GM10248 (cell line): Measurements from ENCODE around the gene PACC1.
"Not testable (repeated sequence)": the region's sequence is repeated elsewhere in the genome, so short reads cannot be mapped to it uniquely, and the experiment has no call there.

Experiments
- CTCF ChIA-PET: fragments of 300-600 bp; sonication (Branson Sonifier 250); formaldehyde crosslinking; extraction: SDS; loops from one replicate; lab custom pipeline; 2021; ENCODE audit warnings: antibody characterized with exemption; lab: Yijun Ruan, JAX
- POLR2A ChIA-PET: fragments of 350-650 bp; sonication (Branson Sonifier 250); formaldehyde crosslinking; extraction: SDS; loops from one replicate; lab custom pipeline; 2020; ENCODE audit warnings: antibody characterized with exemption; lab: Yijun Ruan, JAX
- DNase-seq: peaks from one replicate; pipeline ENCODE4 v3.0.0; 2012; ENCODE audit errors: extremely low spot score
- TF ChIP-seq, protein P1 (sequence below): IDR thresholded peaks from 2 replicates; pipeline ENCODE4 v1.5.1; 2012; ENCODE audit warnings: mild to moderate bottlenecking, low read depth; ENCODE audit errors: extremely low read depth, missing control alignments, control extremely low read depth

The PACC1 gene

DNA sequence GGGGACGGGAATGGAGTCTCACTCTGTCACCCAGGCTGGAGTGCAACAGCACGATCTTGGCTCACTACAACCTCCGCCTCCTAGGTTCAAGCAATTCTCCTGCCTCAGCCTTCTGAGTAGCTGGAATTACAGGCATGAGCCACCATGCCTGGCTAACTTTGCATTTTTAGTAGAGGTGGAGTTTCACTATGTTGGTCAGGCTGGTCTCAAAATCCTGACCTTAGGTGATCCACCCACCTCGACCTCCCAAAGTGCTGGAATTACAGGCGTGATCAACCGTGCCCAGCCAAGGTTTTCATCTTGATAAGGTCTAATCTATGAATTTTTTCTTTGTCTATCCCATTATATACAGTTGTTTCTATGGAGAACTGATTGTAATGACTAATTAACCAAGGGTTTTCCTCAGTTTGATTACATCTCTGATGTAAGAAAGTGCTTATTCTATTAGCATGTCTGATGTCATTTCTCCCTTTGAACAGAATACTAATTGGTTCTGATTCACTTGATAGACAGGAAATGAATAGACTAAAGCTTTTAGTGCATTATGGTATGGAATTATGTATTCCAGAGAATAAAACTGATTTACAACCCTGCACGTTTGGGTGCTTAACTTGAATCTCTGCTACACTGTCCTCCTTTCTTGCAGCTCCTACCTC lies 11.9 kb downstream of the PACC1 start:
- POLR2A ChIA-PET: no interaction called here
- TF ChIP-seq, protein P1, sequence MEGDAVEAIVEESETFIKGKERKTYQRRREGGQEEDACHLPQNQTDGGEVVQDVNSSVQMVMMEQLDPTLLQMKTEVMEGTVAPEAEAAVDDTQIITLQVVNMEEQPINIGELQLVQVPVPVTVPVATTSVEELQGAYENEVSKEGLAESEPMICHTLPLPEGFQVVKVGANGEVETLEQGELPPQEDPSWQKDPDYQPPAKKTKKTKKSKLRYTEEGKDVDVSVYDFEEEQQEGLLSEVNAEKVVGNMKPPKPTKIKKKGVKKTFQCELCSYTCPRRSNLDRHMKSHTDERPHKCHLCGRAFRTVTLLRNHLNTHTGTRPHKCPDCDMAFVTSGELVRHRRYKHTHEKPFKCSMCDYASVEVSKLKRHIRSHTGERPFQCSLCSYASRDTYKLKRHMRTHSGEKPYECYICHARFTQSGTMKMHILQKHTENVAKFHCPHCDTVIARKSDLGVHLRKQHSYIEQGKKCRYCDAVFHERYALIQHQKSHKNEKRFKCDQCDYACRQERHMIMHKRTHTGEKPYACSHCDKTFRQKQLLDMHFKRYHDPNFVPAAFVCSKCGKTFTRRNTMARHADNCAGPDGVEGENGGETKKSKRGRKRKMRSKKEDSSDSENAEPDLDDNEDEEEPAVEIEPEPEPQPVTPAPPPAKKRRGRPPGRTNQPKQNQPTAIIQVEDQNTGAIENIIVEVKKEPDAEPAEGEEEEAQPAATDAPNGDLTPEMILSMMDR: no peak
- CTCF ChIA-PET: no interaction called here
- no peak for DNase-seq

DNA sequence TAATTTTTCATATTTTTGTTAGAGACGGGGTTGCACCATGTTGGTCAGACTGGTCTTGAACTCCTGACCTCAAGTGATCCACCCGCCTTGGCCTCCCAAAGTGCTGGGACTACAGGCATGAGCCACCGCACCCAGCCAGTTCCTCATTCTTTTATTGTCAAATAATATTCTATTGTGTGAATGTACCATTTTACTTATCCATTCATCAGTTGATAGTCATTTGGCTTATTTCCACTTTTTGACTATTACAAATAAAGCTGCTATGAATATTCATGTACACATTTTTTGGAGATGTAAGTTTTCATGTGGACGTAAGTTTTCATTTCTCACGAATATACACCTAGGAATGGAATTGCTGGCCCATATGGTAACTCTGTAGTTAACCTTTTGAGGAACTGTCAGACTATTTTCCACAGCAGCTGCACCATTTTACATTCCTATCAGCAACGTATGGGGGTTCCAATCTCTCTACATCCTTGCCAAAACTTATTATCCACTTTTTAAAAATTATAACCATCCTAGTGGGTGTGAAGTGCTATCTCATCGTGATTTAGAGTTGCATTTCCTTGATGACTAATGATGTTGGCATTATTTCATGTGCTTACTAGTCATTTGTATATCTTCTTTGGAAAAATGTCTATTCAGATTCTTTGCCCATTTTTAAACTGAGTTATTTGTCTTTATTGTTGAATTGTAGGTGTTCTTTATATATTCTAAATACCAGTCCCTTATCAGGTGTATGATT lies 12.7 kb downstream of the PACC1 start:
- POLR2A ChIA-PET: no interaction called here
- CTCF ChIA-PET: no interaction called here
- TF ChIP-seq, protein P1: no peak
- DNase-seq: no peak

DNA sequence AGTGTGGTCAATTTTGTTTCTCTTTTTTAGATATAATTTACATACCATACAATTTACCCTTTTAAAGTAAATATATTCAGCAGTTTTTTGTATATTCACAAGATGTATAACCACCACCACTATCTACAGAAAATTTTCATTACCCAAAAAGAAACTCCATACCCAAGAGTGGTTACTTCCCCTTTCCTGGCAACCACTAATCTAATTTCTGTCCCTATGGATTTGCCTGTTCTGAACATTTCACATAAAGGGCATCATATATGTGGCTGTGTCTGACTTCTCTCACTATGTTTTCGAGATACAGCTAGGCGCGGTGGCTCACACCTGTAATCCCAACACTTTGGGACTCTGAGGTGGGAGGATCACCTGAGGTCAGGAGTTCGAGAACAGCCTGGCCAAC lies 13.6 kb downstream of the PACC1 start:
- CTCF ChIA-PET: no interaction called here
- POLR2A ChIA-PET: no interaction called here
- TF ChIP-seq, protein P1: no peak
- DNase-seq: no peak

DNA sequence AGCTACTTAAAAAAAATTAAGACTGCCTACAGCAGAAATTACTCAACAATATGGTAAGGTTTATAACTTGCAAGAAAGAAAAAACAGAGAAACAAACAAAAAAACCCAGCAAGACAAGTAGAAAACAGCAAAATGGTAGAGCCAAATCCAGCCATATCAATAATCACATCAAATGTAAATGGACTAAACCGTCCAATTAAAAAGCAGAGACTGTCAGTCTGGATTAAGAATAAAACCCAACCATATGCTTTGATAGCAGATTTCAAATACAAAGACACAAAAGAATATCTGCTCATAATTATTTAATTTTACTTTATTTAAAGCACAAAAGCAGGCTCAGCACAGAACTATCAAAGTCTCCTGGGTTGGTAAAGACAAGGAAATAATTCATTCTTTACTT lies 17.5 kb downstream of the PACC1 start:
- ChIA-PET CTCF (no interaction called here), POLR2A (no interaction called here)
- TF ChIP-seq, protein P1: no peak
- DNase-seq: no peak

DNA sequence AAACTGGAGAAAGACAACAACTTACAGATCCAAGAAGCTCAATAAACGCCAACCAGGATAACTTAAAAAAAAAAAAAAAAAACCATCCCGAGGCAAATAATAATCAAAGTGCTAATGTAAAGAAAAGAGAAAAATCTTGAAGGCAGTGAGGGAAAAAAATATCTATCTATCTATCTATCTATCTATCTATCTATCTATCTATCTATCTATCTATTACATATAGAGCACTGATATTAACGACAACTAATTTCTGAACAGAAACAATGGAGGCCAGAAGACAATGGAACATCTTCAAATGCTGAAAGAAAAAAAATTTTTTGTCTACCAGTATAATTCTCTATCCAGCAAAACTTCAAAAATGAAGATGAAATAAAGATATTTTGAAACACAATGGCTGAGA lies 18.0 kb downstream of the PACC1 start:
- TF ChIP-seq, protein P1: no peak
- POLR2A ChIA-PET: no interaction called here
- CTCF ChIA-PET: no interaction called here
- no peak for DNase-seq

DNA sequence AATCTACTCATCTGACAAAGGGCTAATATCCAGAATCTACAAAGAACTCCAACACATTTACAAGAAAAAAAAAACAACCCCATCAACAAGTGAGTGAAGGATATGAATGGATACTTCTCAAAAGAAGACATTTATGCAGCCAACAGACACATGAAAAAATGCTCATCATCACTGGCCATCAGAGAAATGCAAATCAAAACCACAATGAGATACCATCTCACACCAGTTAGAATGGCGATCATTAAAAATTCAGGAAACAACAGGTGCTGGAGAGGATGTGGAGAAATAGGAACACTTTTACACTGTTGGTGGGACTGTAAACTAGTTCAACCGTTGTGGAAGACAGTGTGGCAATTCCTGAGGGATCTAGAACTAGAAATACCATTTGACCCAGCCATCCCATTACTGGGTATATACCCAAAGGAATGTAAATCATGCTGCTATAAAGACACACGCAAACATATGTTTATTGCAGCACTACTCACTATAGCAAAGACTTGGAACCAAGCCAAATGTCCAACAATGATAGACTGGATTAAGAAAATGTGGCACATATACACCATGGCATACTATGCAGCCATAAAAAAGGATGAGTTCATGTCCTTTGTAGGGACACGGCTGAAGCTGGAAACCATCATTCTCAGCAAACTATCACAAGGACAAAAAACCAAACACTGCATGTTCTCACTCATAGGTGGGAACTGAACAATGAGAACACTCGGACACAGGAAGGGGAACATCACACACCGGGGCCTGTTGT lies 18.8 kb downstream of the PACC1 start:
- POLR2A ChIA-PET, DNase-seq, CTCF ChIA-PET: not testable (repeated sequence)
